NT2/D1 (cell line): ENCODE results near the gene POU3F1.

ENCODE experiments used
- SUZ12 ChIP-seq: IDR thresholded peaks from 2 replicates; pipeline ENCODE4 v1.6.1; 2011; ENCODE audit not compliant: insufficient read length, insufficient read depth; ENCODE audit errors: extremely low read depth
- ZNF274 ChIP-seq: IDR thresholded peaks from 2 replicates; pipeline ENCODE4 v1.6.1; 2011; ENCODE audit warnings: mild to moderate bottlenecking, low read depth, low read length

GRCh38 chr1:38006008-38006828, 40.4 kb downstream of the POU3F1 start:
- TF ChIP-seq SUZ12 = no peak
- no peak for TF ChIP-seq ZNF274
